CD4-positive, CD25-positive, alpha-beta regulatory T cell (primary cell): ENCODE data around the gene RNF150. TPM values are rescaled to one million over a fixed set of nuclear protein-coding genes. Genes with fewer than 3 reads are reported as not detected.
"Not testable (repeated sequence)": the region's sequence is repeated elsewhere in the genome, so short reads cannot be mapped to it uniquely, and the experiment has no call there.

Experiments
- ATAC-seq, 2 donors: fragments of 150-1000 bp; cut with Tn5 transposase; one replicate each; pipeline ENCODE4 v1.10.0; 2021; ENCODE audit warnings: low read depth in 2 of 2, moderate number of reproducible peaks in 2 of 2, moderate library complexity in 1 of 2
- DNase-seq, 3 donors: peaks; one replicate each; pipeline versions ENCODE4 v3.0.0 to v3.0.0-alpha.2; 2012 to 2022; ENCODE audit warnings: mixed read lengths in 1 of 3
- H3K27ac ChIP-seq: one replicate; pipeline ENCODE4 v1.7.0; 2013; ENCODE audit warnings: mild to moderate bottlenecking, low read length; ENCODE audit not compliant: insufficient read depth, poor library complexity, severe bottlenecking
- H3K27me3 ChIP-seq: one replicate; pipeline ENCODE4 v1.7.0; 2013; ENCODE audit warnings: low read length; ENCODE audit not compliant: control insufficient read depth, insufficient read depth
- H3K36me3 ChIP-seq: one replicate; pipeline ENCODE4 v1.7.0; 2013; ENCODE audit warnings: mild to moderate bottlenecking, low read length, moderate library complexity; ENCODE audit not compliant: control insufficient read depth, insufficient read depth
- H3K4me1 ChIP-seq: 2 replicates; pipeline ENCODE4 v1.7.0; 2013; ENCODE audit warnings: mild to moderate bottlenecking, low read length; ENCODE audit not compliant: insufficient read depth, control insufficient read depth, poor library complexity, severe bottlenecking
- H3K4me3 ChIP-seq: one replicate; pipeline ENCODE4 v1.7.0; 2013; ENCODE audit warnings: low read depth, mild to moderate bottlenecking, low read length, moderate library complexity
- H3K9me3 ChIP-seq, 2 experiments: 1 replicate in 1 of 2; 2 replicates in 1 of 2; pipeline ENCODE4 v1.7.0; 2013; ENCODE audit warnings: low read length in 2 of 2, mild to moderate bottlenecking in 1 of 2, moderate library complexity in 1 of 2; ENCODE audit not compliant: control insufficient read depth in 2 of 2
- H3K27ac Mint-ChIP-seq, 3 donors: one replicate each; pipeline ENCODE4 v1.8.0; 2020 to 2022; ENCODE audit warnings: mild to moderate bottlenecking in 3 of 3, mixed read lengths in 3 of 3, moderate library complexity in 2 of 3
- H3K27me3 Mint-ChIP-seq: one replicate; pipeline ENCODE4 v1.8.0; 2022; ENCODE audit warnings: mild to moderate bottlenecking, mixed read lengths
- H3K36me3 Mint-ChIP-seq: one replicate; pipeline ENCODE4 v1.8.0; 2020; ENCODE audit warnings: mixed read lengths
- H3K4me1 Mint-ChIP-seq, 4 donors: one replicate each; pipeline ENCODE4 v1.8.0; 2020 to 2022; ENCODE audit warnings: mixed read lengths in 4 of 4, mild to moderate bottlenecking in 1 of 4
- H3K4me3 Mint-ChIP-seq, 4 donors: one replicate each; pipeline ENCODE4 v1.8.0; 2020 to 2022; ENCODE audit warnings: mild to moderate bottlenecking in 4 of 4, mixed read lengths in 4 of 4, moderate library complexity in 3 of 4
- H3K9me3 Mint-ChIP-seq, 7 donors: one replicate each; pipeline ENCODE4 v1.8.0; 2020 to 2022; ENCODE audit warnings: mixed read lengths in 7 of 7, mild to moderate bottlenecking in 3 of 7, moderate library complexity in 2 of 7
- polyA plus RNA-seq, 4 donors: library from polyadenylated mRNA; unstranded; fragments of 300-500 nt; fragmentation: Illumina TruSeq; gene quantifications; one replicate each; pipeline ENCODE4 v1.2.3, GENCODE V29; 2021
- total RNA-seq: library from RNA; stranded (reverse); gene quantifications from one replicate; pipeline ENCODE4 v1.2.3, GENCODE V29; 2022

Gene RNF150
- total and polyA plus RNA-seq, 5 donors from 2014 or later = 0.07 TPM; not detected in 4

DNA sequence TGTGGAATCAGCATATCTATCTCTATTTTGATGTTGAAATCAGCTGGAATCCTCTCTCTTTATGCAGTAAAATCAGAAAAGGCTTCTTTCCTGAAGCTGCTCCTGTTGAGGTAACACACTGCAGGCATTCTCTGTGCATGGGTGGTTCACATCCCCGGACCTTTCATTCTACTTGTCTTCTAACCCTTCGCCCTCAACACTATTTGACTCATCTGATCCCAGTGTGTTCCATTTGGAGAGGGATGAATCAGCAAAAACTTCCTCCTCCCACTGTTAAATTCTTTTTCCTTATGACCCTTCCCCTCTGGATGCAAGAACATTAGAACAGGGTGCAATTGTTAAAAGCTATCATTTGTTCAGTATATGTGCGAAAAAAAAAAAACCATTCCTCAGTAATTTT lies 67.4 kb downstream of the RNF150 start:
- H3K36me3 ChIP-seq = no peaks in the 10 kb centered on the region
- H3K36me3 Mint-ChIP-seq = no peaks in the 10 kb centered on the region
- H3K9me3 Mint-ChIP-seq = peaks cover 0 to 2% (median 0%) of the 10 kb centered on the region in 7 donors
- no peaks in the 10 kb centered on the region for H3K4me1 ChIP-seq
- no peak overlapping the region for H3K4me3 ChIP-seq
- no peaks in the 10 kb centered on the region for H3K9me3 ChIP-seq
- no peak overlapping the region for H3K27ac ChIP-seq
- H3K4me3 Mint-ChIP-seq = no peak overlapping the region
- no peaks in the 10 kb centered on the region for H3K4me1 Mint-ChIP-seq
- H3K27ac Mint-ChIP-seq = no peak overlapping the region
- no peaks in the 10 kb centered on the region for H3K27me3 Mint-ChIP-seq
- H3K27me3 ChIP-seq = no peaks in the 10 kb centered on the region
- DNase-seq = no peak
- ATAC-seq = no peak

DNA sequence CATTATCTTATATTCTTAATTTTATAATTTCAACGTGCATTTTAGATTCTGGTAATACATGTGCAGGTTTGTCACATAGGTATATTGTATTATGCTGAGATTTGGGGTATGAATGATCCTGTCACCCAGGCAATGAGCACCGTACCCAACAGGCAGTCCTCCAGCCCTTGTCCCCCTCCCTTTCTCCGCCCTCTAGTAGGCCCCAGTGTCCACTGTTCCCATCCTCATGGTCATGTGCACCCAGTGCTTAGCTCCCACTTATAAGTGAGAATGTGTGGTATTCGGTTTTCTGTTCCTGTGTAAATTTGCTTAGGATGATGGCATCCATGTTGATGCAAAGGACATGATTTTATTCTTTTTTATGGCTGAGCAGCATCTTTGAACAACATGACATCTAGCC lies 70.6 kb downstream of the RNF150 start:
- H3K36me3 ChIP-seq = no peaks in the 10 kb centered on the region
- Mint-ChIP-seq H3K9me3 (peaks cover 0 to 2% (median 0%) of the 10 kb centered on the region in 7 donors), H3K27ac (no peak overlapping the region), H3K4me1 (no peaks in the 10 kb centered on the region), H3K4me3 (no peak overlapping the region), H3K27me3 (no peaks in the 10 kb centered on the region), H3K36me3 (no peaks in the 10 kb centered on the region)
- H3K27ac ChIP-seq = no peak overlapping the region
- no peaks in the 10 kb centered on the region for H3K27me3 ChIP-seq
- DNase-seq (no peak), ATAC-seq (no peak)
- H3K9me3 ChIP-seq = no peaks in the 10 kb centered on the region
- H3K4me3 ChIP-seq = no peak overlapping the region
- H3K4me1 ChIP-seq = no peaks in the 10 kb centered on the region

DNA sequence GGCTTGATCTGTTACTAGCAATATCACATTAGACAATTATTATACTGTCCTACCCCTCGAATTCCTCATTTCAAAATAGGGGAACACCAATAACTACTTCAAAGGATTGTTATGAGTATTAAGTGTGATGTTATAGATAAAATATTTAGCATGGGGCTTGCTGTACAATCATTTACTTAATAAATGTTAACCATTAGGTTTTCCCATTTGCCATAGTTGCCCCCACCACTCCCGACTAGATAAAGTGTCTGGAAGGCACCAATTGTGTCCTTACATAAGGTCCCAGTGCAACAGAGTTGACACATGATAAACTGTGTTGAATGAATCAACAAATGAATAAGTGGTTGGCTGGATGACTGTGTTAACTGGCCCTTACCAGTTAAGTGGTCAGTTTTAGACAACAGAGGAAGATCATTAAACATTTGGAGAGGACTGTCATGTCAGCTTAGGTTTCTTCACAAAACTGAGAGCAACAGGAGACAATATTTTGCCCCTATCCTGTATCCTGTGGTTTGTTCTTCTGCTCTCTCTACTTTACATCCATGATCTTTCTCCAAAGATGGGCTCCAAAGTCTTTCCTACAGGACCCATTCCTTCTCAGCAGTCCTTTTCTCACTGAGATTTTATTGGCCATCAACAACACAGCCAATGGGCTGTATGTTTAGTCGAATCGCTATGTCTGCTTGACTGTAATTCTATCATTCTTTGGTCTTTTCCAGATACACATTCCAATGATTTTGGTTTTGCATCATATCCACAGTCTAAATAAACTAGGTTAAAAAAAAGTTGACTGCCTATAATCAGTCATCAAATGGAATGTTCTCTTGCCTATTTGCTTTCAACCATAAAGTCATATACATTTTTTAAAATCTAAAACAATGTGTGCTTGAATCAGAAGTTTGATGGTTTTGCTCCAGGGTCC lies 74.4 kb downstream of the RNF150 start:
- Histone ChIP-seq H3K36me3 (no peaks in the 10 kb centered on the region), H3K27ac (no peak overlapping the region), H3K27me3 (no peaks in the 10 kb centered on the region), H3K4me1 (no peaks in the 10 kb centered on the region), H3K9me3 (no peaks in the 10 kb centered on the region), H3K4me3 (no peak overlapping the region)
- Mint-ChIP-seq H3K36me3 (no peaks in the 10 kb centered on the region), H3K9me3 (no peaks in the 10 kb centered on the region), H3K27me3 (no peaks in the 10 kb centered on the region), H3K4me3 (no peak overlapping the region), H3K27ac (no peak overlapping the region), H3K4me1 (no peaks in the 10 kb centered on the region)
- no peak for ATAC-seq
- no peak for DNase-seq

DNA sequence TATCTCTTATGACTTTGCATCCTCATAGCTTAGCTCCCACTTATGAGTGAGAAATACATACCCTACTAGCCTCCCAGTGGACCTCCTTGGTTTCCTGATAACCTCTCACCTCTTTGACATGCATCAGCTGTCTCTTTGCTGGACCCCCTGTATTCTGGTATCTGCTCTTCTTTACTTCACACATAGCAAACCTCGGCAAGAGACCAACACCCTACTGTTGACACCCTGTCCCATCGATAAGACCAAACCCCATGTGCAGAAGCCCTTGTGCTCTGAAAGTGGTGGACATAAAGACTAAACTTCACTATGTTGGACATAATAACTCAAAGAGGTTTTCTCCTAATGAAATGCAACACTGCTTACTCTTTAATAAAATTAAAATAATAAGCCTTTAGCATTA lies 75.7 kb downstream of the RNF150 start:
- H3K36me3 ChIP-seq = no peaks in the 10 kb centered on the region
- ATAC-seq (no peak), DNase-seq (no peak)
- H3K27ac Mint-ChIP-seq = no peak overlapping the region
- no peaks in the 10 kb centered on the region for H3K27me3 Mint-ChIP-seq
- no peak overlapping the region for H3K4me3 ChIP-seq
- no peaks in the 10 kb centered on the region for H3K9me3 ChIP-seq
- no peaks in the 10 kb centered on the region for H3K27me3 ChIP-seq
- H3K36me3 Mint-ChIP-seq = no peaks in the 10 kb centered on the region
- H3K27ac ChIP-seq = no peak overlapping the region
- peaks cover 0 to 3% (median 0%) of the 10 kb centered on the region in 7 donors for H3K9me3 Mint-ChIP-seq
- H3K4me3 Mint-ChIP-seq = no peak overlapping the region
- no peaks in the 10 kb centered on the region for H3K4me1 ChIP-seq
- no peaks in the 10 kb centered on the region for H3K4me1 Mint-ChIP-seq

DNA sequence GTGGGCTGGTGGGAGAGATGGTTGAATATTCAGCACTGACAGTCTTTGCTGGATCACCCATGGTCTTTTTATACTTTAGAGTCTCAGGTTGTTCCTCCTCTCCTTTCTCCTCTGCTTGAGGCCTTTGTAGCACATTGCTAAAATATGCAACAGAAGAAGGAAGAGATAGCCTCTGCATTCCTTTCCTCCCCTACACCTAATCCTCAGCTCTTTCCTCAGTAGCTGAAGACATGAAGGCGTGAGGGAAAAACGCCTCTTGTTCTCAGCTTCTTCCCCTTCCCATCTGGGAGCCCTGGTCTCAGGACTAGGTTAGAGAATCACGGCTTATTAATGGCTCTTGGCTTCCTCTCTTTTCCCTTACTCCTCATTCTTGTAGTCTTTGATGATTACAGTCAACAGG lies 76.8 kb downstream of the RNF150 start:
- Mint-ChIP-seq H3K27ac (no peak overlapping the region), H3K36me3 (no peaks in the 10 kb centered on the region), H3K4me1 (no peaks in the 10 kb centered on the region), H3K27me3 (no peaks in the 10 kb centered on the region), H3K4me3 (no peak overlapping the region), H3K9me3 (peaks cover 0 to 7% (median 0%) of the 10 kb centered on the region in 7 donors)
- H3K4me1 ChIP-seq = no peaks in the 10 kb centered on the region
- no peaks in the 10 kb centered on the region for H3K9me3 ChIP-seq
- ATAC-seq (no peak), DNase-seq (no peak)
- no peaks in the 10 kb centered on the region for H3K36me3 ChIP-seq
- no peaks in the 10 kb centered on the region for H3K27me3 ChIP-seq
- H3K4me3 ChIP-seq = no peak overlapping the region
- no peak overlapping the region for H3K27ac ChIP-seq

DNA sequence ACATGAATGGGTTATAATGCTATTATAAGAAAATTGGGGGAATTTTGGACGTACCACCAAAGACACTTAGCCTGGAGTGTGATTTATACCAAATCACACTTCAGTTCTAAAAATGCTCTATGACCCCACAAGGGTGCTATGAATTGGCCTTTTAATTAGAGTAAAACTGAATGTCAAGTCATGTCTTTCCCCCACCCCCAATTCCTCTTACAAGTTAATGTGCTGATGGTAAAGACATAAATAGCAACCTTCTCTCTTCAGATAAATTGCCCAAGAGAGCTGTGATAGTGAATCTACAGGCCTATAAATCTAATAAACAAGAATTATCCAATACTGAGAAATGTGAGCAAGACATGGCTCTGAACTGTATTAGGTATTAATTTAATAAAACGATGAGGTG lies 78.8 kb downstream of the RNF150 start:
- Mint-ChIP-seq H3K4me3 (no peak overlapping the region), H3K9me3 (peaks cover 0 to 16% (median 0%) of the 10 kb centered on the region in 7 donors), H3K36me3 (no peaks in the 10 kb centered on the region), H3K4me1 (no peaks in the 10 kb centered on the region), H3K27ac (no peak overlapping the region), H3K27me3 (no peaks in the 10 kb centered on the region)
- Histone ChIP-seq H3K4me1 (no peaks in the 10 kb centered on the region), H3K36me3 (no peaks in the 10 kb centered on the region), H3K27me3 (no peaks in the 10 kb centered on the region), H3K27ac (no peak overlapping the region), H3K9me3 (no peaks in the 10 kb centered on the region), H3K4me3 (no peak overlapping the region)
- ATAC-seq = no peak
- DNase-seq = no peak

DNA sequence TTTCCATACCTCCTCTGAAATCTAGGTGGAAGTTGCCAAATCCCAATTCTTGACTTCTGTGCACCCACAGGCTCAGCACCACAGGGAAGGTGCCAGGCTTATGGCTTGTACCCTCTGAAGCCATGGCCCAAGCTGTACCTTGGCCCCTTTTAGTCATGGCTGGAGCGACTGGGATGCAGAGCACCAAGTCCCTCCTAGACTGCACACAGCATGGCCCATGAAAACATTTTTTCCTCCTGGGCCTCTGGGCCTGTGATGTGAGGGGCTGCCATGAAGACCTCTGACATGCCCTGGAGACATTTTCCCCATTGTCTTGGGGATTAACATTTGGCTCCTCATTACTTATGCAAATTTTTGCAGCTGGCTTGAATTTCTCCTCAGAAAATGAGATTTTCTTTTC lies 82.3 kb downstream of the RNF150 start:
- H3K9me3 Mint-ChIP-seq = peaks cover 0 to 16% (median 2%) of the 10 kb centered on the region in 7 donors
- not testable (repeated sequence) for H3K27me3 ChIP-seq, H3K4me3 Mint-ChIP-seq, H3K36me3 ChIP-seq, H3K36me3 Mint-ChIP-seq, H3K4me1 ChIP-seq, H3K9me3 ChIP-seq, H3K27ac Mint-ChIP-seq, H3K4me1 Mint-ChIP-seq, H3K4me3 ChIP-seq, ATAC-seq, DNase-seq, H3K27ac ChIP-seq, H3K27me3 Mint-ChIP-seq
